HepG2 (cell line): Measurements from ENCODE around the gene AP2B1. TPM values are rescaled to one million over a fixed set of nuclear protein-coding genes. Genes with fewer than 3 reads are reported as not detected.

ENCODE experiments used
- ATAC-seq: fragments of 200-7000 bp; cut with Tn5 transposase; 3 replicates; pipeline ENCODE4 v1.9.1; 2020; ENCODE audit warnings: mild to moderate bottlenecking, moderate library complexity
- BruUV-seq: library from RNA; stranded (reverse); fragments of 400-500 nt; replicated peaks from 2 replicates; lab custom pipeline; 2021; lab: Mats Ljungman, UMichigan
- CTCF ChIA-PET: fragments of 300-600 bp; formaldehyde crosslinking; extraction: SDS; loops from one replicate; lab custom pipeline; 2021; ENCODE audit warnings: low total read pairs, inconsistent platforms, low intra/inter-chr PET ratio; lab: Yijun Ruan, JAX
- POLR2A ChIA-PET: fragments of 350-600 bp; sonication (Branson Sonifier 250); formaldehyde crosslinking; loops from one replicate; lab custom pipeline; 2020; ENCODE audit warnings: antibody characterized with exemption, inconsistent platforms; lab: Yijun Ruan, JAX
- DNase-seq: peaks from one replicate; pipeline ENCODE4 v3.0.0-alpha.2; 2015; ENCODE audit warnings: low spot score
- FAIRE-seq: peaks from 3 replicates; lab custom pipeline; 2011; peaks lifted over from hg19 to GRCh38; lab: Jason Lieb, UNC
- H2AFZ ChIP-seq: one replicate; pipeline ENCODE4 v1.6.1; 2011; ENCODE audit warnings: low read length, inconsistent platforms
- H3K27ac ChIP-seq: fragments of 300-600 bp; 3 replicates; pipeline ENCODE4 v1.8.0; 2011; ENCODE audit warnings: mixed run types, mild to moderate bottlenecking, mixed read lengths, low read length, inconsistent platforms; ENCODE audit not compliant: insufficient read depth; ENCODE audit errors: extremely low read length
- H3K27me3 ChIP-seq, 2 experiments: fragments of 200-600 bp in 1 of 2; 2 replicates in 1 of 2; 3 replicates in 1 of 2; pipeline versions ENCODE4 v1.6.0 to v1.8.0; 2011; ENCODE audit warnings: low read length in 2 of 2, mild to moderate bottlenecking in 2 of 2, moderate library complexity in 2 of 2, inconsistent platforms in 1 of 2; ENCODE audit not compliant: insufficient read depth in 2 of 2, control insufficient read depth in 1 of 2
- H3K36me3 ChIP-seq, 2 experiments: fragments of 200-600 bp in 1 of 2; replicated peaks in 1 of 2; 2 replicates in 1 of 2; 3 replicates in 1 of 2; pipeline versions ENCODE4 v1.5.1 to v1.8.0; 2011; ENCODE audit warnings: low read length in 2 of 2, inconsistent platforms in 1 of 2; ENCODE audit not compliant: insufficient read depth in 2 of 2, control insufficient read depth in 1 of 2
- H3K4me1 ChIP-seq: 2 replicates; pipeline ENCODE4 v1.5.1; 2012; ENCODE audit warnings: low read length, inconsistent platforms; ENCODE audit not compliant: insufficient read depth
- H3K4me2 ChIP-seq: 2 replicates; pipeline ENCODE4 v1.6.0; 2011; ENCODE audit warnings: low read depth, low read length, inconsistent platforms
- H3K4me3 ChIP-seq, 3 experiments: fragments of 200-600 bp in 1 of 3; sonication (generic), shearing (Covaris generic) in 1 of 3; replicated peaks in 1 of 3; 2 replicates each; pipeline ENCODE4 v1.5.1; 2011 to 2016; ENCODE audit warnings: low read length in 3 of 3, inconsistent platforms in 2 of 3, low read depth in 2 of 3, mild to moderate bottlenecking in 2 of 3, control low read depth in 1 of 3, mixed read lengths in 1 of 3; ENCODE audit not compliant: insufficient read depth in 1 of 3
- H3K79me2 ChIP-seq: one replicate; pipeline ENCODE4 v1.6.1; 2011; ENCODE audit warnings: low read length, inconsistent platforms; ENCODE audit not compliant: insufficient read depth
- H3K9ac ChIP-seq: 2 replicates; pipeline ENCODE4 v1.6.0; 2011; ENCODE audit warnings: mild to moderate bottlenecking, low read depth, low read length, inconsistent platforms; ENCODE audit not compliant: insufficient read depth
- H3K9me3 ChIP-seq: 2 replicates; pipeline ENCODE4 v1.5.1; 2012; ENCODE audit warnings: mild to moderate bottlenecking, low read length
- H4K20me1 ChIP-seq: 2 replicates; pipeline ENCODE4 v1.6.0; 2011; ENCODE audit warnings: inconsistent platforms, mild to moderate bottlenecking, low read length, moderate library complexity; ENCODE audit not compliant: insufficient read depth
- ATAD3A ChIP-seq: sonication (generic); formaldehyde crosslinking; IDR thresholded peaks from 2 replicates; pipeline ENCODE4 v1.4.0; 2020; ENCODE audit warnings: missing genetic modification reagents
- ATF7-NPFF ChIP-seq: sonication (generic); formaldehyde crosslinking; IDR thresholded peaks from 2 replicates; pipeline ENCODE4 v1.8.1; 2023; ENCODE audit warnings: mild to moderate bottlenecking, low read depth, missing genetic modification reagents, moderate library complexity
- CTCF ChIP-seq: sonication (generic); formaldehyde crosslinking; IDR thresholded peaks from 2 replicates; pipeline ENCODE4 v1.5.0; 2020; ENCODE audit warnings: mild to moderate bottlenecking, missing genetic modification reagents, moderate library complexity
- ELK4 ChIP-seq: sonication (generic); formaldehyde crosslinking; IDR thresholded peaks from 2 replicates; pipeline ENCODE4 v1.9.0; 2021; ENCODE audit warnings: missing genetic modification reagents, borderline replicate concordance
- ERF ChIP-seq: IDR thresholded peaks from 2 replicates; pipeline ENCODE4 v1.6.1; 2018; ENCODE audit warnings: missing biosample characterization, missing genetic modification reagents
- HOXA7 ChIP-seq: sonication (generic); formaldehyde crosslinking; IDR thresholded peaks from 2 replicates; pipeline ENCODE4 v1.8.1; 2022; ENCODE audit warnings: mild to moderate bottlenecking, missing genetic modification reagents, moderate library complexity
- NR2F1 ChIP-seq, 2 experiments: fragments of 450-650 bp in 1 of 2; formaldehyde crosslinking in 1 of 2; IDR thresholded peaks; 2 replicates each; pipeline versions ENCODE4 v1.5.0 to v1.6.1; 2016 to 2020; ENCODE audit warnings: mild to moderate bottlenecking in 1 of 2, missing compliant biosample characterization in 1 of 2, missing genetic modification reagents in 1 of 2, moderate library complexity in 1 of 2
- SATB2 ChIP-seq: sonication (generic); formaldehyde crosslinking; IDR thresholded peaks from 2 replicates; pipeline ENCODE4 v1.5.0; 2020; ENCODE audit warnings: missing genetic modification reagents
- SOX5 ChIP-seq: IDR thresholded peaks from 2 replicates; pipeline ENCODE4 v1.6.1; 2016; ENCODE audit warnings: borderline replicate concordance
- TBX2 ChIP-seq: sonication (generic); formaldehyde crosslinking; IDR thresholded peaks from 2 replicates; pipeline ENCODE4 v1.5.0; 2020; ENCODE audit warnings: missing genetic modification reagents, mild to moderate bottlenecking, borderline replicate concordance
- TSC22D2 ChIP-seq: sonication (generic); formaldehyde crosslinking; IDR thresholded peaks from 2 replicates; pipeline ENCODE4 v1.5.1; 2020; ENCODE audit warnings: missing genetic modification reagents, mild to moderate bottlenecking, borderline replicate concordance
- ZNF18 ChIP-seq: sonication (generic); formaldehyde crosslinking; IDR thresholded peaks from 2 replicates; pipeline ENCODE4 v1.8.0; 2022; ENCODE audit warnings: mild to moderate bottlenecking, missing genetic modification reagents; ENCODE audit not compliant: insufficient replicate concordance
- ZNF383 ChIP-seq: sonication (generic); formaldehyde crosslinking; IDR thresholded peaks from 2 replicates; pipeline ENCODE4 v1.4.0; 2020; ENCODE audit warnings: missing genetic modification reagents, mild to moderate bottlenecking, borderline replicate concordance
- ZNF562 ChIP-seq: sonication (generic); formaldehyde crosslinking; IDR thresholded peaks from 2 replicates; pipeline ENCODE4 v1.8.0; 2022; ENCODE audit warnings: missing genetic modification reagents, borderline replicate concordance
- ZNF615 ChIP-seq: sonication (generic); formaldehyde crosslinking; IDR thresholded peaks from 2 replicates; pipeline ENCODE4 v1.5.0; 2020; ENCODE audit warnings: mild to moderate bottlenecking, missing genetic modification reagents, borderline replicate concordance
- ZNF672 ChIP-seq: sonication (generic); formaldehyde crosslinking; IDR thresholded peaks from 2 replicates; pipeline ENCODE4 v1.8.1; 2022; ENCODE audit warnings: missing genetic modification reagents
- ZNF773 ChIP-seq: sonication (generic); formaldehyde crosslinking; IDR thresholded peaks from 2 replicates; pipeline ENCODE4 v1.4.0; 2020; ENCODE audit warnings: missing genetic modification reagents, borderline replicate concordance
- ZNF776 ChIP-seq: sonication (generic); formaldehyde crosslinking; IDR thresholded peaks from 2 replicates; pipeline ENCODE4 v1.4.0; 2020; ENCODE audit warnings: mild to moderate bottlenecking, missing genetic modification reagents
- ZSCAN21 ChIP-seq: sonication (generic); formaldehyde crosslinking; IDR thresholded peaks from 2 replicates; pipeline ENCODE4 v1.8.0; 2022; ENCODE audit warnings: mild to moderate bottlenecking, missing genetic modification reagents, moderate library complexity, borderline replicate concordance
- WGBS: methylation state at CpG from one replicate; pipeline ENCODE4 v1.1.6; 2017; ENCODE audit warnings: low lambda C conversion rate; 5-methylcytosine and 5-hydroxymethylcytosine counted together
- in situ Hi-C: cut with HindIII; loops from 2 replicates; pipeline ENCODE4 v1.10.0; 2017; ENCODE audit warnings: low pct_unique_long_range_greater_than_20kb; ENCODE audit not compliant: extremely low pct_ligation_motif_present
- intact Hi-C: fragments of 100-400 bp; cut with micrococcal nuclease; formaldehyde crosslinking; loops from one replicate; pipeline ENCODE4 v1.10.0; 2022; ENCODE audit not compliant: unreplicated experiment
- polyA plus RNA-seq, 8 experiments: library from polyadenylated mRNA; depleted of rRNA in 3 of 8; stranded (reverse) in 7 of 8; unstranded in 1 of 8; fragments of >200 nt; fragmentation: Illumina TruSeq in 4 of 8; extraction: Trizol in 4 of 8; gene quantifications; 2 replicates each; pipeline versions ENCODE4 v1.2.1 to v1.2.3, GENCODE V29; 2011 to 2016; ENCODE audit warnings: low read depth in 4 of 8, missing spikeins in 1 of 8, mixed read lengths in 1 of 8; ENCODE audit not compliant: insufficient read depth in 1 of 8
- total RNA-seq, 5 experiments: library from RNA; depleted of rRNA; stranded (reverse); fragments of >200 nt; fragmentation: Illumina TruSeq; extraction: Trizol; gene quantifications; 2 replicates each; pipeline ENCODE4 v1.2.3, GENCODE V29; 2016; ENCODE audit warnings: low read depth in 1 of 5

AP2B1 gene
- total and polyA plus RNA-seq, 2 of the 13 experiments (the other 11 are each of a cell fraction or from before 2014, with no cell fraction given), result 23.8 to 71.3 TPM

GRCh38 chr17:35578197-35578928 is 8.8 kb upstream of the AP2B1 start, which contains the start of gene PEX12:
TSS of gene PEX12 (minus strand) at chr17:35578571. CDS start at chr17:35578021, 550 bp downstream.
- no peaks in the 10 kb centered on the region for H3K9me3 ChIP-seq
- WGBS, result 1% methylated on average over 38 of the region's 45 CpGs
- H3K9ac ChIP-seq, result peak within 1 kb of the TSS; percentile 86
- FAIRE-seq (peak; percentile 93), ATAC-seq (peak; percentile 98), DNase-seq (peak; percentile 92)
- H3K27me3 ChIP-seq, result no peaks in the 10 kb centered on the region; a peak in 1 of 5 replicates
- H2AFZ ChIP-seq, result no peak within 1 kb of the TSS
- no TSS peak for BruUV-seq
- ChIA-PET CTCF (no interaction called here), POLR2A (interaction anchor here (0.7 to 4.1 kb wide), 15 partner anchors 9 to 437 kb away, joined by 3 to 73 read pairs (median 4); partner anchors contain the start of genes AP2B1, RASL10B, SLFN5 and TAF15)
- H3K36me3 ChIP-seq, result peaks cover 0 to 7% of the 10 kb centered on the region in 2 experiments; a peak in 1 of 5 replicates
- in situ Hi-C loops, result no loop called here
- no peaks in the 10 kb centered on the region for H4K20me1 ChIP-seq
- H3K79me2 ChIP-seq, result peaks cover 7% of the 10 kb centered on the region
- peak within 1 kb of the TSS; percentile 83 for H3K27ac ChIP-seq
- peaks cover 25% of the 10 kb centered on the region for H3K4me1 ChIP-seq
- H3K4me3 ChIP-seq, result peak within 1 kb of the TSS; percentile 84 to 89 (median 85)
- intact Hi-C loops, result no loop called here
- H3K4me2 ChIP-seq, result peak within 1 kb of the TSS; percentile 86
- TF ChIP-seq NR2F1 (CRISPR knock-in tag; IDR thresholded peaks at IDR 0.05), result no peak
- peak; percentile 65 for TF ChIP-seq ERF (CRISPR knock-in tag)
- TF ChIP-seq ZNF672 (CRISPR knock-in tag), result no peak
- no peak for TF ChIP-seq ZNF383 (CRISPR knock-in tag)
- TF ChIP-seq ZNF562 (CRISPR knock-in tag), result no peak
- TF ChIP-seq ZNF773 (CRISPR knock-in tag), result no peak
- 0 out of 2 replicates have a peak, but pooled peaks have one; percentile 34 for TF ChIP-seq HOXA7 (CRISPR knock-in tag)
- TF ChIP-seq ZNF615 (CRISPR knock-in tag), result no peak
- TF ChIP-seq TSC22D2 (CRISPR knock-in tag), result no peak; the same call in 1 of the 2 replicates
- TF ChIP-seq ZSCAN21 (CRISPR knock-in tag), result no peak
- no peak for TF ChIP-seq ATAD3A (CRISPR knock-in tag)
- no peak; the same call in 1 of the 2 replicates for TF ChIP-seq SOX5 (CRISPR knock-in tag)
- TF ChIP-seq CTCF (CRISPR knock-in tag), result peak; percentile 50
- no peak for TF ChIP-seq ZNF776 (CRISPR knock-in tag)
- TF ChIP-seq ELK4 (CRISPR knock-in tag), result peak; percentile 60; the same call in 1 of the 2 replicates
- no peak for TF ChIP-seq ATF7-NPFF (CRISPR knock-in tag)
- TF ChIP-seq ZNF18 (CRISPR knock-in tag), result no peak
- TF ChIP-seq SATB2, result no peak; the same call in 1 of the 2 replicates
- peak; percentile 60 for TF ChIP-seq TBX2
